Breast epithelium (tissue), 4 donors: ENCODE results near the gene PRTN3. TPM values are rescaled to one million over a fixed set of nuclear protein-coding genes. Genes with fewer than 3 reads are reported as not detected.

Source experiments
- DNase-seq, 2 donors: peaks; one replicate each; pipeline ENCODE4 v3.0.0-alpha.2; 2019; ENCODE audit warnings: low spot score in 2 of 2
- H3K27ac ChIP-seq, 2 donors: fragments of 200-600 bp; sonication (generic) in 1 of 2; one replicate each; pipeline ENCODE4 v1.5.1; 2016 to 2019; ENCODE audit warnings: mild to moderate bottlenecking in 1 of 2
- H3K27me3 ChIP-seq, 2 donors: fragments of 200-600 bp; sonication (generic) in 1 of 2; one replicate each; pipeline versions ENCODE4 v1.5.1 to v1.6.0; 2017 to 2019; ENCODE audit warnings: control low read depth in 1 of 2, mild to moderate bottlenecking in 1 of 2
- H3K36me3 ChIP-seq: fragments of 200-600 bp; one replicate; pipeline ENCODE4 v1.5.1; 2019
- H3K4me1 ChIP-seq, 2 donors: fragments of 200-600 bp; sonication (generic); one replicate each; pipeline ENCODE4 v1.5.1; 2016 to 2019; ENCODE audit warnings: control low read depth in 1 of 2
- H3K4me3 ChIP-seq, 3 donors: fragments of 200-600 bp; sonication (generic); 1 replicate in 2 of 3; 2 replicates in 1 of 3; pipeline ENCODE4 v1.5.1; 2016 to 2019; ENCODE audit warnings: mild to moderate bottlenecking in 3 of 3, moderate library complexity in 2 of 3
- H3K9me3 ChIP-seq, 2 donors: fragments of 200-600 bp; sonication (generic) in 1 of 2; one replicate each; pipeline ENCODE4 v1.5.1; 2016 to 2019; ENCODE audit warnings: control low read depth in 1 of 2
- CTCF ChIP-seq, 3 donors: fragments of 450-650 bp; IDR thresholded peaks; one replicate each; pipeline ENCODE4 v1.5.1; 2016 to 2017; ENCODE audit warnings: antibody characterized with exemption in 3 of 3, mild to moderate bottlenecking in 3 of 3, moderate library complexity in 3 of 3
- POLR2A ChIP-seq: fragments of 450-650 bp; IDR thresholded peaks from one replicate; pipeline ENCODE4 v1.6.1; 2016; ENCODE audit warnings: antibody characterized with exemption, mild to moderate bottlenecking, moderate library complexity
- POLR2AphosphoS5 ChIP-seq, 3 donors: sonication (generic); formaldehyde crosslinking; IDR thresholded peaks; one replicate each; pipeline ENCODE4 v1.6.1; 2017; ENCODE audit warnings: antibody characterized with exemption in 3 of 3
- intact Hi-C: fragments of 100-400 bp; cut with DNase I; formaldehyde crosslinking; loops from one replicate; pipeline ENCODE4 v1.15.1; 2023; ENCODE audit warnings: low total_unique reads
- total RNA-seq, 3 donors: library from RNA; depleted of rRNA; stranded (reverse); fragments of >200 nt; gene quantifications; one replicate each; pipeline ENCODE4 v1.1.0, GENCODE V29; 2016

Gene PRTN3
- total RNA-seq, 3 donors from 2014 or later: 0.44 to 1.1 TPM; not detected in 1

GRCh38 chr19:825897-826644 lies 14.7 kb upstream of the PRTN3 start:
- Histone ChIP-seq H3K9me3 (no peaks in the 10 kb centered on the region), H3K4me3 (no peak overlapping the region), H3K4me1 (peaks cover 4 to 7% of the 10 kb centered on the region in 2 donors), H3K27ac (no peak overlapping the region), H3K36me3 (no peaks in the 10 kb centered on the region), H3K27me3 (peaks cover 14 to 37% of the 10 kb centered on the region in 2 donors)
- intact Hi-C loops: no loop called here
- TF ChIP-seq CTCF (IDR thresholded peaks at IDR 0.05) (no peak), POLR2A (no peak), POLR2AphosphoS5 (IDR thresholded peaks at IDR 0.05) (no peak)
- DNase-seq: no peak

- DNase-seq: no peak
- Histone ChIP-seq H3K27ac (no peak overlapping the region), H3K4me1 (peaks cover 0 to 3% of the 10 kb centered on the region in 2 donors), H3K9me3 (no peaks in the 10 kb centered on the region), H3K27me3 (peaks cover 5 to 38% of the 10 kb centered on the region in 2 donors), H3K36me3 (no peaks in the 10 kb centered on the region), H3K4me3 (no peak overlapping the region)
- no peak for TF ChIP-seq CTCF (IDR thresholded peaks at IDR 0.05)
- no peak for TF ChIP-seq POLR2A
- intact Hi-C loops: no loop called here
These were observed 13.5 kb upstream of the PRTN3 start for GRCh38 chr19:827314-827709.

GRCh38 chr19:827710-828321 lies 13.0 kb upstream of the PRTN3 start, which contains the start of gene AZU1:
AZU1 (plus strand) TSS chr19:827837; CDS start chr19:827847, 10 bp downstream.
- Histone ChIP-seq H3K9me3 (no peaks in the 10 kb centered on the region), H3K27ac (no peak within 1 kb of the TSS), H3K4me1 (no peaks in the 10 kb centered on the region), H3K27me3 (peaks cover 2 to 35% of the 10 kb centered on the region in 2 donors), H3K4me3 (no peak within 1 kb of the TSS), H3K36me3 (no peaks in the 10 kb centered on the region)
- intact Hi-C loops: no loop called here
- TF ChIP-seq CTCF (IDR thresholded peaks at IDR 0.05) (no peak), POLR2AphosphoS5 (IDR thresholded peaks at IDR 0.05) (no peak), POLR2A (no peak)
- no peak for DNase-seq

GRCh38 chr19:829129-829758 lies 11.6 kb upstream of the PRTN3 start:
- Histone ChIP-seq H3K36me3 (no peaks in the 10 kb centered on the region), H3K27ac (no peak overlapping the region), H3K4me1 (no peaks in the 10 kb centered on the region), H3K27me3 (peaks cover 2 to 28% of the 10 kb centered on the region in 2 donors), H3K4me3 (no peak overlapping the region), H3K9me3 (no peaks in the 10 kb centered on the region)
- intact Hi-C loops: no loop called here
- DNase-seq: no peak
- TF ChIP-seq POLR2AphosphoS5 (IDR thresholded peaks at IDR 0.05) (no peak), POLR2A (no peak), CTCF (IDR thresholded peaks at IDR 0.05) (no peak)
